ENCODE data around the gene SRRD. TPM values are rescaled to one million over a fixed set of nuclear protein-coding genes. Genes with fewer than 3 reads are reported as not detected.

The SRRD gene
- total RNA-seq, 1 experiment from 2014 or later: 21.9 TPM

DNA sequence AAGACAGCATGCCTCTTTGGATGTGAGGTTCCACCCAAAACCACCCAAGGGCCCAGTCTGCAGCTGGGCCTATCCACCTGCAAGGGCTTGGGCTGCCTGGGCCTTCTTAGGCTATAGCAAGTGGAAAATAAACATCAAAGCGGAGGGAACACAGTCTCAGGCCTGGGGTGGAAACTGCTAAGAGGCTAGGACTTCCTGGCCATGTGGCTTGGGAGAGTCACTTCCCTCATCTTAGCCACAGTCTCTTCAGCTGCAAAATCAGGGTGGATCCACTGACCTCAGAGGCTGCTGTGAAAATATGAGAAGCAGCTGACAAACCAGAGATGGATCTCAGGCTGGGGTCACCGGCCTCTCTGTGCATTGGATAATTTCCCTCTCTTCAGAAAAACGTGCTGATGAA is 59.2 kb downstream of the SRRD start:
- Histone ChIP-seq H3K9me3 (ENCODE audit: control insufficient read depth, insufficient read depth, low read depth, low read length) (no peaks in the 10 kb centered on the region), H3K27ac (ENCODE audit: low read length) (no peak overlapping the region), H3K4me1 (ENCODE audit: control insufficient read depth, insufficient read depth, low read length) (no peaks in the 10 kb centered on the region), H3K36me3 (ENCODE audit: control insufficient read depth, insufficient read depth, low read length) (no peaks in the 10 kb centered on the region), H3K27me3 (ENCODE audit: control insufficient read depth, insufficient read depth, low read length) (no peaks in the 10 kb centered on the region), H3K4me3 (ENCODE audit: low read depth in 2 of 2, low read length in 2 of 2) (no peak overlapping the region)
- TF ChIP-seq SIN3A (IDR thresholded peaks at IDR 0.05; ENCODE audit: borderline replicate concordance, insufficient read depth, low read depth, low read length) (no peak), CTCF (IDR thresholded peaks at IDR 0.05) (no peak), POLR2AphosphoS5 (IDR thresholded peaks at IDR 0.05; ENCODE audit: low read depth, low read length) (no peak), TCF7L2 (IDR thresholded peaks at IDR 0.05; ENCODE audit: low read depth, low read length) (no peak)
- TF ChIP-seq, protein P1, sequence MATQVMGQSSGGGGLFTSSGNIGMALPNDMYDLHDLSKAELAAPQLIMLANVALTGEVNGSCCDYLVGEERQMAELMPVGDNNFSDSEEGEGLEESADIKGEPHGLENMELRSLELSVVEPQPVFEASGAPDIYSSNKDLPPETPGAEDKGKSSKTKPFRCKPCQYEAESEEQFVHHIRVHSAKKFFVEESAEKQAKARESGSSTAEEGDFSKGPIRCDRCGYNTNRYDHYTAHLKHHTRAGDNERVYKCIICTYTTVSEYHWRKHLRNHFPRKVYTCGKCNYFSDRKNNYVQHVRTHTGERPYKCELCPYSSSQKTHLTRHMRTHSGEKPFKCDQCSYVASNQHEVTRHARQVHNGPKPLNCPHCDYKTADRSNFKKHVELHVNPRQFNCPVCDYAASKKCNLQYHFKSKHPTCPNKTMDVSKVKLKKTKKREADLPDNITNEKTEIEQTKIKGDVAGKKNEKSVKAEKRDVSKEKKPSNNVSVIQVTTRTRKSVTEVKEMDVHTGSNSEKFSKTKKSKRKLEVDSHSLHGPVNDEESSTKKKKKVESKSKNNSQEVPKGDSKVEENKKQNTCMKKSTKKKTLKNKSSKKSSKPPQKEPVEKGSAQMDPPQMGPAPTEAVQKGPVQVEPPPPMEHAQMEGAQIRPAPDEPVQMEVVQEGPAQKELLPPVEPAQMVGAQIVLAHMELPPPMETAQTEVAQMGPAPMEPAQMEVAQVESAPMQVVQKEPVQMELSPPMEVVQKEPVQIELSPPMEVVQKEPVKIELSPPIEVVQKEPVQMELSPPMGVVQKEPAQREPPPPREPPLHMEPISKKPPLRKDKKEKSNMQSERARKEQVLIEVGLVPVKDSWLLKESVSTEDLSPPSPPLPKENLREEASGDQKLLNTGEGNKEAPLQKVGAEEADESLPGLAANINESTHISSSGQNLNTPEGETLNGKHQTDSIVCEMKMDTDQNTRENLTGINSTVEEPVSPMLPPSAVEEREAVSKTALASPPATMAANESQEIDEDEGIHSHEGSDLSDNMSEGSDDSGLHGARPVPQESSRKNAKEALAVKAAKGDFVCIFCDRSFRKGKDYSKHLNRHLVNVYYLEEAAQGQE (IDR thresholded peaks at IDR 0.05; ENCODE audit: insufficient read depth in 1 of 2, low read depth in 2 of 2, low read length in 1 of 2): no peak
- DNase-seq (ENCODE audit: low read depth, low spot score): no peak
- POLR2A ChIA-PET: no interaction called here
- in situ Hi-C loops (cut with HindIII; ENCODE audit: low pct_unique_long_range_greater_than_20kb, low sequenced_read_pairs): no loop called here
- no TSS peak for BruUV-seq (replicated peaks)
- no peak for ATAC-seq
- intact Hi-C loops (cut with micrococcal nuclease; ENCODE audit: unreplicated experiment): no loop called here
- CTCF ChIA-PET: no interaction called here

Other genes starting within 250 kb of the SRRD start
- gene ASPHD2, start 54.6 kb upstream of the SRRD start, total RNA-seq (2021; ENCODE audit: unreplicated experiment): 0.15 TPM
- 26.2 TPM for gene HPS4, start 94 bp upstream of the SRRD start, total RNA-seq (2021; ENCODE audit: unreplicated experiment)
- gene TFIP11, start 28.6 kb downstream of the SRRD start, total RNA-seq (2021; ENCODE audit: unreplicated experiment): 29.8 TPM
- gene TPST2, start 106.3 kb downstream of the SRRD start, total RNA-seq (2021; ENCODE audit: unreplicated experiment): 7.1 TPM
- not detected for gene CRYBB1, start 134.2 kb downstream of the SRRD start, total RNA-seq (2021; ENCODE audit: unreplicated experiment)
- gene CRYBA4, start 138.1 kb downstream of the SRRD start, total RNA-seq (2021; ENCODE audit: unreplicated experiment): not detected
- 0.33 TPM for gene MIAT, start 173.7 kb downstream of the SRRD start, total RNA-seq (2021; ENCODE audit: unreplicated experiment)

All from Panc1 (cell line).